ENCODE measurements around the gene EPHA8.

- TF ChIP-seq CTCF (IDR thresholded peaks at IDR 0.05) (no peak), EP300 (IDR thresholded peaks at IDR 0.05) (no peak), POLR2A (IDR thresholded peaks at IDR 0.05) (no peak)
Observed at GRCh38 chr1:22540337-22540736, 23.0 kb upstream of the EPHA8 start.
